ENCODE data around the gene PARP15.

DNA sequence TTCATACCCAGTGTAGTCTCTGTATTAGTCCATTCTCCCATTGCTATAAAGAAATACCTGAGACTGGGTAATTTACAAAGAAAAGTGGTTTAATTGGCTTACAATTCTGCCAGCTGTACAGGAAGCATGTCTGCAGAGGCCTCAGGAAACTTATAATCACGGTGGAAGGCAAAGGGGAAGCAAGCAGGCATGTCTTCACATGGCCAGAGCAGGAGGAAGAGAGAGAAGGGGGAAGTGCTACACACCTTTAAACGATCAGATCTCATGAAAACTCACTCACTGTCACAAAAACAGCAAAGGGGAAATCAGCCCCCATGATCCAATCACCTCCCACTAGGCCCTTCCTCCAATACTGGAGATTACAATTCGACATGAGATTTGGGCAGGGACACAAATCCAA, 96.9 kb downstream of the PARP15 start:
- TF ChIP-seq, protein P1, sequence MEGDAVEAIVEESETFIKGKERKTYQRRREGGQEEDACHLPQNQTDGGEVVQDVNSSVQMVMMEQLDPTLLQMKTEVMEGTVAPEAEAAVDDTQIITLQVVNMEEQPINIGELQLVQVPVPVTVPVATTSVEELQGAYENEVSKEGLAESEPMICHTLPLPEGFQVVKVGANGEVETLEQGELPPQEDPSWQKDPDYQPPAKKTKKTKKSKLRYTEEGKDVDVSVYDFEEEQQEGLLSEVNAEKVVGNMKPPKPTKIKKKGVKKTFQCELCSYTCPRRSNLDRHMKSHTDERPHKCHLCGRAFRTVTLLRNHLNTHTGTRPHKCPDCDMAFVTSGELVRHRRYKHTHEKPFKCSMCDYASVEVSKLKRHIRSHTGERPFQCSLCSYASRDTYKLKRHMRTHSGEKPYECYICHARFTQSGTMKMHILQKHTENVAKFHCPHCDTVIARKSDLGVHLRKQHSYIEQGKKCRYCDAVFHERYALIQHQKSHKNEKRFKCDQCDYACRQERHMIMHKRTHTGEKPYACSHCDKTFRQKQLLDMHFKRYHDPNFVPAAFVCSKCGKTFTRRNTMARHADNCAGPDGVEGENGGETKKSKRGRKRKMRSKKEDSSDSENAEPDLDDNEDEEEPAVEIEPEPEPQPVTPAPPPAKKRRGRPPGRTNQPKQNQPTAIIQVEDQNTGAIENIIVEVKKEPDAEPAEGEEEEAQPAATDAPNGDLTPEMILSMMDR (IDR thresholded peaks at IDR 0.05; ENCODE audit: insufficient read depth, low read depth, low read length), result no peak
- TF ChIP-seq EZH2 (IDR thresholded peaks at IDR 0.05; ENCODE audit: insufficient read depth, low read length), result no peak

Data from astrocyte (in vitro differentiated cells and primary cell).